DMS114 treated with DMSO at 0.1 percent for 48 hours (cell line): Measurements from ENCODE around the gene HMX2.
"Not testable (repeated sequence)": the region's sequence is repeated elsewhere in the genome, so short reads cannot be mapped to it uniquely, and the experiment has no call there.

Source experiments
- DNase-seq: peaks from one replicate; lab custom pipeline; 2025; ENCODE audit not compliant: unreplicated experiment; lab: John Stamatoyannopoulos, UW

The HMX2 gene

DNA sequence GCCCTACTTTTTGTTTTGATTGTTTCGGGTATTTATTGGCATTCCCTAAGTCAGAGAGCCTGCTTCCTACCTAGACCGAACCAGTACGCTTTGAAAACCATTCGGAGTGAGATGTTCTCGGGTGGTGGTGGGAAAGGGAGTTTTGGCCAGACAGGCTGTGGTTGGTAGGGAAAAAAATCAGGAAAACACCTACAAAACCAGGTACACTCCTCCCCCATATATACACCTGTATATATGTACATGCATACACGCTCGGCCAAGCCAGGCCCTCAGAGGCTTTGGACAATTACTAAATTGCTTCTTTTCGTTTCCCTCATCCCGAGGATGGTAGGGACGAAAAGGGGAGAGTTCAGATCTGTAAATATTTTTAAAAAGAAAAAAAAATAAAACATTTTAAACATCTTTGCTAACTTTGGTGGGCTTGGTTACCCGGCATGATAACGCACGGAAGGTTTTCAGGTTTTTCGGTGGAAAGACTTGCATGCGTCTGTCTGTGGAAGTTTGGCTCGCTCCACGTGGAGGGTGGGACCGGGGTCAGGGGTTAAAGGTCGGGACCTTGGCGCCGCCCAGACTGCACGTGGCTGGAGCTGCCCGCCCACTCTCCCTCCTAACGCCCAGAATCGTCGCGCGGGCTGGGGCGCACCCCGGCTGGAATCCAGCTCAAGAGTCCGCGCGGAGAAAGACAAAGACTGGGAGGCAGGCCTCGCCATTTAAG is 2.5 kb downstream of the HMX2 start:
- DNase-seq = no peak

DNA sequence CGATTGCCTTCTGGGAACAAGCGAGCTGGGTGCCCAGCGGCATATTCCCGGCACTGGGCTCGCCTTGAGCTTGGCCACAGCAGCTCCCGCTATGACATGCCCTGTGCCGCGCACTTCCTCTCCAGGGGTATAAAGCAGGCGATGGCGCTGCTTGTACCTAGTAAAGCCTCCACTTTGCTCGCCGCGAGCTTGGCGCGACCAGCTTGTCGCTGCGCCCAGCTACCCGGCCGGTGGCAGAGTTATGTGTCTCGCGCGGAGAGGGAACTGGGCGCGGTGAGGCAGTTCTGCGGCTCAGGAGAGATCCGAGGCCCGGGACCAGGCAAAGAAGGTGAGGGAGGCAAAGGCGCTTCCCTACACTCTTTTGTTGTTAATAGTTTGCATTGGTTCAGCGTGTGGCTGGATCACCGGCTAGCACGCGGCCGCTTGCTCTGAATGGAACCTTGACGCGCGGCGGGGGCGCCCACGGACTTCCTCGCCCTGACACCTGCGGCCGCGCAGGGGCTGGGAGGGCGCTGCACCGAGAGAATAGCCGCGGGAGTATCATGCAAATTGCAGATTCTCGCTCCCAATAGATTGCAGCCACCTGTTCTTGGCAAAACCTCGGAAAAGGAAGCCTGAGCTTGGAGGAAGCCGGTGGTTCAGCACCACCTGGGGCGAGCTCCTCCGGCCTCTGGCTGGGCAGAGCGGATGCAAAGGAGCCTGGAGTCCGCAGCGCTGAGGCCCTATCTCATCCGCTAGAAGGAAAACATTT is 3.2 kb downstream of the HMX2 start:
- DNase-seq = no peak

DNA sequence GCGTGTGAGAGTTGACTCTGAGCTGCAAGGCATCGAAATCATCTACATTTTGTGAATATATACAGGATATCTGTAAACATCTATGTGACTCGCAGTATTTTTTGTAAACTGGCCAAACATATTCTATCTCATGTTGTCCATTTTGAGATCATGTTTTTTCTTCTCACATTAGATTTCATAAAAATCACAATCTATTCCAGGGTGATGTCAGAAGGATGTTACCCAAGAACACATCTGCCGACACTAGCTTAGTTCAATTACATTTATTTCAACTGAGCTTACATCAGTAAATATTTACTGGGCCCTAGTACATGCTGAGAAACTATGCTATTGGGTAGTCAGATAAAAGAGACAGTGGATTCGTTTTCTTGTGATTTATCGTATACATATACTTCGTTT is 3.8 kb downstream of the HMX2 start:
- no peak for DNase-seq

DNA sequence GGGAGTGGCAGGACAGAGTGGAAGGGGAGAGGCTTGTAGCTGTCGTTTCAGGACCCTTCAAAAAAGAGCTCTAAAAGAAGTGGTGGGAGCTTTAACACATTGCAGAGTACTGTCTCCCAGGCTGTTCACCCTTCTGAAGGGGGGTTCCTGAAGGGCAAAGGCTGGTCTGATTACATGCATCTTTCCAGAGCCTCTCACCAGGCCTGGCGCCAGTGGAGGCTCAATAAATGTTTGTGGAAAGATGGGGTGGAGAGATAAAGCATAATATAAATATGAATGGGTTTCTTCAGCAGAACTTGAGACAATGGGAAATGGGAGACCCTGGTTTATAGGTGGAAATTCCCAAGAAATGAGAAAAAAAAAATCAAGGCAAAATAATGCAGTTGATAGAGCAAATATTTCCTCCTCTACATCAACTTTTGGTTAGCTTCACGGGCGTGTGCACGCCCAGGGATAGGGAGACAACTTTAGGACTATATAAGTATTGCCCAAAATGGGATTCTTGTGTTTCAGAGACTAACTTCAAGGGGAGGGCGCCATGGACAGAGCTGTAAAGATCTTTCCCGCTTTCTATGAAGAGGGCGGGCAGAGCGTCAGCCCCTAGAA is 5.7 kb downstream of the HMX2 start:
- no peak for DNase-seq

DNA sequence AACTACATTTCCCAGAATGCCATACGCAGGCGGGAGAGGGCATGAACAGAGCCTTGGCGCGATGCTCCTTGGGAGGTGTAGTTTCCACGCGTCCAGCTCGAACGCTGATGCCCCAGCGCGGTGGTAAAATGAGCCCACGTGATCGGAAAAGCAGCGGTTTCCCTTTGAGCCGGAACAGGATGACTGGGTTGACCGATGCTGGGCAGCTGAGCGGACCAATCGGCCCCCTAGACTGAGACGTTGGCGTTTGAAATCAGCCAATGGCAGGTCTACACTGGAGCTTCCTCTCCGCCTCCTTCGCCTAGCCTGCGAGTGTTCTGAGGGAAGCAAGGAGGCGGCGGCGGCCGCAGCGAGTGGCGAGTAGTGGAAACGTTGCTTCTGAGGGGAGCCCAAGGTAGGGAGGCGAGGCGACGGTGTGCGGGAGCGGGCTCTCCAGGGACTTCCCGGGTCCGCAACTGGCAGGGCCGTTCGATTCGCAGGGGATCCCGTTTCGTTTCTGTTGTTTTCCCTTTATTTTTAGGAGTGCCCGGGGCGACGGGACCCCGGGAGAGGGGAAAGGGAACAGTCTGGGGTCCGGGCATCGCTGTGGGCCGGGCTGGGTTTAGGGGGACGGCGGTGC is 6.3 kb downstream of the HMX2 start, which contains the start of gene BUB3:
Gene BUB3, plus strand, starts transcription at position 311 of the 619 bp plus-strand sequence. CDS start 516 bp downstream, outside the sequence.
- DNase-seq = peak; percentile 99

DNA sequence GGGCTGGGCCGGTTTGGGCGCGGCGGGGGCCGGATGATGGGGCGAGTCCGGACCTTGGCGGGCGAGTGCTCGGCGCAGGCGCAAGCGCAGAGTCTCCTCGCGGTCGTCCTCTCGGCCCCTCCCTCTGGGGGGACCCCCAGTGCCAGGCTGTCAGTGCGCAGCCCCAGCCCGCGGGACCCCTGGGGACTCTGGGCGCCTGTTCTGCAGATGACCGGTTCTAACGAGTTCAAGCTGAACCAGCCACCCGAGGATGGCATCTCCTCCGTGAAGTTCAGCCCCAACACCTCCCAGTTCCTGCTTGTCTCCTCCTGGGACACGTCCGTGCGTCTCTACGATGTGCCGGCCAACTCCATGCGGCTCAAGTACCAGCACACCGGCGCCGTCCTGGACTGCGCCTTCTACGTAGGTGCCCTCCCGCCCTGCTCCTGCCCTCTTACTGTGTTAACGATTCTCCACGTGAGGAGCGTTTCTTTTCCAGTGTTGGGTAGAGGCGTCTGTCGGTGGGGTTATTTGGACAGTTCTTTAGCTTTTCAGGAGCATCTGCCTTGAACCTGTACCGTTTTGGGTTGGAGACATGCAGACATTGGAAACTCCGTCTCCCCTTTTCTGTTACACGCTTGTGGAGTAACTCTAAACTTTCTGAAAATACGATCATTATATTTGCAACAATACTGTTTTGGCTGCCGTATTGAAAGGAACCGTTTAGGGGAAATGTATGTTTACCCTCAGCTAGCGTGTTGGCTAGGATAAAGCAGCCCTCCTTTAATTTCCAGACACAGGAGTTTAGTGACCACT is 7.0 kb downstream of the HMX2 start:
- DNase-seq = peak; percentile 16

DNA sequence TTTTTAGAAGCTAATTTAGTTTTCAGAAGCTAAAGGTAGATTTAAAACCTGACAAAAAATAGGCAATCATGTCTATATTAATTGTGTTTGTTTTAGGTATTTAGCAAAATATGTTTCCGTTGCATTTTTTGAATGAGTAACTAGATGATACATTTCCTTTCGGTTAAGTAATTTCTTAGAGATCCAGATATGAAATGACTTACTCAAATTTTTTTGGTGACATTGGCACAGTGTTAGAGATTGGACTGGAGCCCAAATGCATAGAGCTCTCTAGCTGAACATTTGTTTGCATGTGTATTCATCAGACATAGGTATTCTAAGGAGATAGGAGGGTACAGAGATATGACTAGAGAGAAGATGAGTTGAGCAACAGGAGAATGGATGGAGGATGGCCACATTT is 8.1 kb downstream of the HMX2 start:
- no peak for DNase-seq

DNA sequence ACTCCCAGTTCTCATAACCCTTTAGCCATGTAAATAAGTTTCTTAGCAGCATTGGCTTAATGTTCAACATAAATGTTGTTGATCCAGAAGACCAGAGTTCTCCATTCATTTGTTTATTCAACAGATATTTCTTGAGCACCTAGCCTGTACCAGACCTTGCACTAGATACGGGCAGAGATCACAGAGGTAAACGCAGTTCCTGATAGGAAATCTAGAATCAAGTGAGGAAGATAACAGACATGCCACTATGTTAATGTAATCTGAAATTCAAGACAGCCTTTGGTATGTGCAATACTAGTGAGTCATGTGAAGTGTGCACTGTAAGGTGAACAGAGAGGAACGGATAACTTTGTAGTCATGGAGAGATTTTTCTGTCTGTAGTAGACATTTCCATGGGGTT is 9.3 kb downstream of the HMX2 start:
- DNase-seq = no peak

DNA sequence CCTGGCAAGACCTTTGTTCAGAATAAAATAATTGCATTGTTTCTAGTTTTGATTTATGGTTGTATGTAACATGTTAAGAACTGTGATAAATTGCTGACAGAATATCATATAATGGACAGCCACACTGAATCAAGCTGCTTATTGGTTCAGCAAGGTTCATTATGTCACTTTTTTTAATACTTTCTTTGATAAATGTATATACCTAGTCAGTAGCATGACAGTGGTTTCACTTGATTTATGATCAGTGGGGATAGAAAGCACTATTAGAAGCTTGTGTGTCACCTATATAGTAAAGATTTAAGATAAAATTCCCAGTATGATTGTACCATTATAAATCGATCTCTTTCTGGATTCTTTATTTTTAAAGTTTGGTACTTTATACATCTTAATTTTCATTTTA is 10.7 kb downstream of the HMX2 start:
- no peak for DNase-seq

DNA sequence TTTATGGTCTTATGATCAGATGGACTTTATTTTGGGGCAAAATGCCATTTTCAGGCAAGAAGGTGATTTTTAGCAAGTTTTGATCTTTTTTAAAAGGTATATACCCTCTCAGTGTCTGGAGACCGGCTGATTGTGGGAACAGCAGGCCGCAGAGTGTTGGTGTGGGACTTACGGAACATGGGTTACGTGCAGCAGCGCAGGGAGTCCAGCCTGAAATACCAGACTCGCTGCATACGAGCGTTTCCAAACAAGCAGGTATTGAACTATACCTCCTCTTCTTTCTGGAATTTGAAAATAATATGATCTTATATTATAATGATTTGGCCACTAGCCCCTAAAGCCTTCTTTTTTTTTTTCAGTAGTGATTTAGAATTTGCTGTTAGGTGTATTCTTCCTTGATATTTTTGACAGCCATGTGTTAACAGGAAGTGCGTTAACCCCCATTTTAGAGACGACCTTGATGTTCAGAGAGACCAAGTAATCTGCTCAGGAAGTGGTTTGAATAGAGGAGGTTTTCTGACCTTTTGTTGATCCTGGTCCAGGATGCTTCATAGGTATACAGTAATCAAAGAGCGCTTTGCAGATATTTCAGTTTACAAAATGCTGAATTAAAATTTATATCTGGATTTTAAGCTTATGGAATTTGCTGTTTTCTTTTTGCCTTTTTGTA is 12.5 kb downstream of the HMX2 start:
- DNase-seq = no peak

DNA sequence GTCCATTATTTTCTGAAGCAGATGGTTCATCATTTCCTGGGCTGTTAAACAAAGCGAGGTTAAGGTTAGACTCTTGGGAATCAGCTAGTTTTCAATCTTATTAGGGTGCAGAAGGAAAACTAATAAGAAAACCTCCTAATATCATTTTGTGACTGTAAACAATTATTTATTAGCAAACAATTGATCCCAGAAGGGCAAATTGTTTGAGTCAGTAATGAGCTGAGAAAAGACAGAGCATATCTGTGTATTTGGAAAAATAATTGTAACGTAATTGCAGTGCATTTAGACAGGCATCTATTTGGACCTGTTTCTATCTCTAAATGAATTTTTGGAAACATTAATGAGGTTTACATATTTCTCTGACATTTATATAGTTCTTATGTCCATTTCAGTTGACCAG is 16.4 kb downstream of the HMX2 start:
- DNase-seq = no peak

DNA sequence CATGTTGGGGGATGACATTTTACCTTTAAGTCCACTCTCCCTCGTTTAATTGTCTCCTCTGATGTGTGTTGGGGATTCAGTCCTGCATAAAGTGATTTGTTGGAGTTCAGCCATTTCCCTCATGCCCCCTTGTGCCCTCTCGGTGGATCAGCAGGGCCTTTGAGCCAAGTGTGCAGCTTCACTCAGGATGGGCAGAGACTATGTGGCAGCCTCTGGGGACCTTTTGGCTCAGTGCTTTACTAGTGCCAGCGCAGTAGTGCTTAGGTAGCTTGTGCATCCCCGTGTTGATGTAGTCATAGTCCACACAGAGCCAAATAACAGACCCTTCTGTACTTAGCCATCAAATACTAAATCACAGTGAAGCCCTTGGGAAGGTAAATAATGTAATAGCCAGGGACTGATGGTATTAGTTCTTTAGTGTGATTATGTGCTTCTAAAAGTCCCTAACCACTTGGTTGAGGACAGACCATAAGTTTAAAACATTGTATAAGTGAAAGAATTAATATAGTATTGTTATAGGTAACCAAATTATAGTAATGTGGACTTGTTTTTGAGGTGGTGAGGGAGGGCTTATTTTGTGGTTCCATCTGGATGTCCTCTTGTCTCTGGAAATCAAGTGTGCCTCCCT is 17.6 kb downstream of the HMX2 start:
- DNase-seq = no peak

DNA sequence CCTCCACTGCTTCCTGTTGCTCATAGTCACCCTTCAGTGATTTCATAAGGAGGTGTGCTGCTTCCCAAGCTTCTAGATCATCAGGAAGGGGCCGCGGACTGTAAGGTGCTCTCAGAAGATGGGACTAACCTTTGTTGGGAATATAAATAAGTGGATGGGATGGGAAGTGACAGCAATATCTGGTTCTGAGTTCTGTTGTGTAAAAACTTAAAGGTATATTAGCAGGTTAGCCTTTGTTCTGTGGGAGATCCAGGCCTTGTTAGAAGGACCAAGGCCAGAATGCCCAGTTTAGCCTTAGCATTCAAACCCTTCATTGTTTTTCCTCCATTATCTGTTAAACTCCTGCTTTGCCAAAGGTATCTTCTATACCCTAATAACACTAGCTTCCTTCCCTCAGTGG is 18.7 kb downstream of the HMX2 start:
- no peak for DNase-seq

DNA sequence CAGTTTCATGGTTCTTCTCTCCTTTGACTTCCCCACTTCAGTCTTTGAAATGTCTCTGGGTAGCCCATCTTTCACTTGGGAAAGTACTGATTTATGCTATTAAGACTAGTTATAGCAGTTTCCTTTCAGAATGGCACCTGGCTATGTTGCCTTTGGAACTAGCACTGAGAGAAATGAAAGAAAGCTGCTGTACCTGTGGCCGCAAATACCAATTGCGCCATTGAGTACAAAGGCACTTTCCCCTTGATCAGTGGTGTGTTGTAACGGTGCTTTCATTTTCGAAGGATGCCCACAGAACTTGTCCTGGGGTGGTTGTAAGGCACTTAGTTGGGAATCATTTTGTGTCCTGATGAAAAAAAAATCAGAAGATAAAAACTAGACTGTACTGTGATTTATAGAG is 23.0 kb downstream of the HMX2 start:
- DNase-seq = no peak

DNA sequence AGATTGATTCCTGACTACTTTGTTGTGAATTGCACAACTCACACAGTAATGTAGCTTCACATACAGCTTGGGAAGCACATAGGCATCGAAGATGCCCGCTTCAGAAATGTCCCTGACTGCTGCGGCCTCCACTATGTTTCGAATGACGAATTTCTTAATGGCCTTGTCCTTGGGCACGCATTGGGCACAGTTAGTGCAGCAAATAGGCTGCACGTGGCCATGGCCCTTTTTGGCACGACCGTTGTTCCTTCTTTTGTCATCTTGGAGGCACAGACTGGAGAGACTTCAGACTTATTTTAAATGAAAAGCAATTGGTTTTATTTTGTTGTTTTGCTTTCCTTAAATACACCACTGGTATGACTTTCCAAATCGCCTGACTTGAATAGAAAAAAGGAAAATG is 23.7 kb downstream of the HMX2 start:
- DNase-seq = not testable (repeated sequence)

DNA sequence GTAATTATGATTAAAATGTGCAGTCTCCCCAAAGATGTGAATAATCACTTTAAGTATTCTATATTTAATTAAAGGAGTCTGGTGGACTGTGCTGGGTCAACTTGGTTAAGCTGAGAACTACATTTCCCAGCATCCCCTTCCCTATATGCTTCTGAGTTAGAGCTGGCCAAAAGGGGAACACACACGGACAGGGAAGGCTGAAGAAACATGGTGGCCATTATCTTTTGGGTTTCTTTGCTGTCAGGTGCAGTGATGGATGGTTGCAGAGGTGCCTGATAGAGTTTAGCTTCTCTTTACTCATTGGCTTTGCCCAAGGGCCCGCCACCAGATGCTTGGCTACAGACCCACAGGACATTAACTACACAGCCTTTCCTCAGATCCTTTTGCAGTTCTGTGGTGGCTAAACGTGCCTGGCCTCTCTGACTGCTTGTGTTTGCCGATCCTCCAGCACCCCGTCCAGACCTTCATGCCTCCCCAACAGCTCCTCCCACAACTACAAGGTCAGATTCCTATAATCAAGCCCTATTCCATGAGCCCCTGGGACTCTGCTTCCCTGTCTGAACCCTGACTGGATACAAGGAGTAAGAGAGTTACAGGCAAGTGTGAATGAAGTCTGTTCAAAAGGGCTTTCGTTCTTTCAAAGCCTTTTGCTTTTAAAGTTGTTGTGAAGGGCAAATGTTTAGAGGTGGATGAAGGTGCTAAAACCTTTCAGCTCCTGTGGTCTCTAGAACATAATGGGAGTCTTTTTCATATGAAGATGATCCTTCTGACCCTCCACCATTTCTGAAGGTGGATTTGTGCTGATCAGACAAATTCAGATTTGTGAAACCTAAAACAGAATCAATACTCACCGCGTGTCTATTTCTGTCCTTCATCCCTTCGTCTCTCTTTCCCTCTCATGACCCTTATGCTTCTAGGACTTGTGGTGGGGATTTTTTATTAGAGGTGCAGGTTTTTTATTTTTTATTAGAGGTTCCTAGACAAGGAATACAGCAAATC is 27.8 kb downstream of the HMX2 start:
- no peak for DNase-seq

DNA sequence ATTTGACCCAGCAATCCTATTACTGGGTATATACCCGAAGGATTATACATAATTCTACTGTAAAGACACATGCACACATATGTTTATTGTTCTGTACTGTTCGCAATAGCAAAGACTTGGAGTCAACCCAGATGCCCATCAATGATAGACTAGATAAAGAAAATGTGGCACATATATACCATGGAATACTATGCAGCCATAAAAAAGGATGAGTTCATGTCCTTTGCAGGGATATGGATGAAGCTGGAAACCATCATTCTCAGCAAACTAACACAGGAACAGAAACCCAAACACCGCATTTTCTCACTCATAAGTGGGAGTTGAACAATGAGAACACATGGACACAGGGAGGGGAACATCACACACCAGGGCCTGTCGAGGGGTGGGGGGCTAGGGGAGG is 30.5 kb downstream of the HMX2 start:
- DNase-seq = not testable (repeated sequence)
